ENCODE measurements around the gene DMBT1.
"Not testable (repeated sequence)": the region's sequence is repeated elsewhere in the genome, so short reads cannot be mapped to it uniquely, and the experiment has no call there.

Gene DMBT1

DNA sequence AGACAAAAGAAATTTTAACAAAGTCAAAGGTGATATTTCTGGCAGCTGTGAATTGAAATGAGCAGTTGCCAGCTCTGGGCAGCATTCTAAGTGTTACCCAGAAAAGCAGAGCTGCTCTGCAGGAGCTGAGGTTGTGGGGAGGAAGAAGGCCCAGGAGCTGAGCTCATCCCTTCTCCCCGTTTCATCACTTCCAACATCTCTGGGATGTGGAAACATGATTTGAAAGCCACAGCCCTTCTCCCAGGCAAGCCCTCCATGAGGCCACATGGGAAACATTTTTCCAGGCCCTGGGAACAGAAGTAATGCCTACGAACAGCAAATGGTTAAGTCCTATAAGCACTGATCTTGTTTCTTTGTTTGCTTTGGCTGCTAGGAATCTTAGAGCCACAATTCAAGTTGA, 10.9 kb upstream of the DMBT1 start:
- no peak for DNase-seq

DNA sequence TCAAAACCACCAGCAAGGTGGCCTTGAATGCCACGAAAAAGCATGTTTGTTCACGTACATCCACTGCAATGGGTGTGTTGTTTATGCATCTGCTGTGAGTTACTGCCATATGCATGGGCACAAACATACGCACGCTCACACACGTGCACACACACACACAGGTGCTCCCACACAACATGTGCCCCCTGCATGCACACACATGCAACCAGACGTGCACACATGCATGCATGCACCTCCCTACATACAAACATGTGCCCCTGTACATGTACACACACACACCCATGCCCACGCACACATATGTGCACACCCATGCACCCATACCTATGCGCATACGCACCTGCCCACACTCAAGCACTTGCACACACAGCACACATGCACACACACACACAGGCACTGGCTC, 10.1 kb upstream of the DMBT1 start:
- DNase-seq: no peak

DNA sequence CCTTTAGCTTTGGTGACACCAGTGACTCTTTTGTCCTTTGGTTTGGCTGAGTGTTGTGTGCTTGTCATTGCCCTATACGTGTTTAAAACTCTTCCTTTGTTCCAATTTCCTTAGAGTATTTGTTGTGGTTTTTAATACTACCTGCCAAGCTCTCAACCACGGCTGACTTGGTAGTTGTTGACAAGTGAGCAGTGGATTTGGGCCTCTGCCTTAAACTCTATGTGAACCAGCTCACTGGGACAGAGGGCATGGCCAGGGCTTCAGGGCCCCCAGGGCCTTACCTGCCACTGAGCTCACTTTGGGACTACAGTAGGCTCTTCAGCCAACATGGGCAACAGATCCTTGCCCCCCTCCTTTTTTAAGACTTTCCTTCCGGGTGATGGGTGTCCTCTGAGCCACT, 9.6 kb upstream of the DMBT1 start:
- no peak for DNase-seq

DNA sequence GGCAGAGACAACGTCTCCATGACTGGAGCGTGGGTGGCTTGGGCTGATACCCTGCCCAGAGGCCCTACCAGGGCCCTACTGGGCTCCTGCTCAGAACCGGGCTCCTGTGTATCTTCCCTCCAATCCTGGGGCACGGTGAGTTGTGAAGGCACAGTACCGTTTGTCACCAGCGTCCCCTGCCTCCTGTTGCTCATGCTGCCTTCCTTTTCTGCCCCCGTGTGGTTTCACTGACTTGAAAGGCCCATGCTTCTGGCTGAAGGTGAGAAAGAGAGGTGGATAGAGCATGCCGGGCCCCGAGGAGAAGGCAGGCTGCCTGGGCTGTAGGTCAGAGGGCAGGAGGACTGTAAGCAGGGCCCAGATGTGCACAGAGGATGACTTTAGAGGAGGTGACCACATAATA, 9.1 kb upstream of the DMBT1 start:
- DNase-seq: no peak

DNA sequence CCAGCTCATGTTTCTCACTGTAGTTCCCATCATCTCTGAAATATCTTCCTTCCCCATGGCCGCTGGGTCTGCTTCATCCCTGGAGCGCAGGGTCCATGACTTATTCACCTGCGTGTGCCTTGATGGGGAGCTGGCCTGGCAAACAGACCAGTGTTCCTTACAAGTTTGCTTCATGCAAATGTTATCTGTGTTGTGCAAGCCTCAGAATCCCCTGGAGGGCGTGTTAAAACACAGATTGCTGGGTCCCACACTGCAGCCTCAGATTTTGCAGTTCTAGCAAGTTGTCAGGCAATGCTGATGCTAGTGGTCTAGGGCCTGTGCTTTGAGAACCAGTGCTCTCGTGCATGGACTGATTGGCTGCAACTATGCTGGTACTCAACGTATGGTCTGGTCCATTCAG, 7.2 kb upstream of the DMBT1 start:
- DNase-seq: no peak

DNA sequence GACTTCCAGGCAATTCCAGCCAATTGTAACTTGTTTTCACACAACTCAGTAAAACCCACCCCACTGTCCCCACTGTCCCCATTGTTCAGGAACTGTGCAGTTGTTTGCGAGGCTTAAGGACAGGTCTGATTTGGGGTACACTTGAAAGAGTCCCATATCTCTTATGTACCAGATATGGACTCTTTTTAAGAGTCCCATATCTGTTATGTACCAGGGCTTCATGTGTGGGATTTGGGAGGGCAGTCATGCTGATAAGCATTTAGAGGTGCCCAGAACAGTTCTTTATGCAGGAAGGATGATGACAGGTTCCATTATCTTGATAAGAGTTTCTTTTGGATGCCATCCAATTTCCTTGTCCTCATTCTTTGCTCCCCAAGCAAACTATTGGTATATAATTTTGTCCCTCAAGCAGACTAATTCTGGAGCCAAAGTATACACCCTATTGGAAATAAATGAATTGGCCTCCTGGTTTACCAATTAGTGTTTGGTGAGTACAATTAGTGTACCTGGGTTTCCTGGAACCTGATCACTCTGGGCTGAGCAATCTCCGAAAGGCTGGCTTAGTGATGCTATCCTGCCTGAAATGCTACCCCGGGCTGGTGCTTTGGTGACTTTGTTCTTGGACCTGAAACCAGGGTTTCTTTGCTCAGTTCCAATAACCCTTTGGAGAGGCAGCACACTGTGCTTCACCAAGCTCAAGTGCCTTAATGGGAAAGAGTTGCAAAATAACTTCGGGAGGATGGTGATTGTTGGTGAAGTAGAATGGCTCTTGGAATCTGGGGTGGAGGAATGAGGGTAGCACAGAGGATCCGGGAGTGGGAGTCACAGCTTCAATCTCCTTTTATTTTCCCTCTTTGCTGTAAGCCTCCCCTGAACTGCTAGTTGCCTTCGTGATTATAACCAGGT, 6.2 kb upstream of the DMBT1 start:
- DNase-seq: no peak

DNA sequence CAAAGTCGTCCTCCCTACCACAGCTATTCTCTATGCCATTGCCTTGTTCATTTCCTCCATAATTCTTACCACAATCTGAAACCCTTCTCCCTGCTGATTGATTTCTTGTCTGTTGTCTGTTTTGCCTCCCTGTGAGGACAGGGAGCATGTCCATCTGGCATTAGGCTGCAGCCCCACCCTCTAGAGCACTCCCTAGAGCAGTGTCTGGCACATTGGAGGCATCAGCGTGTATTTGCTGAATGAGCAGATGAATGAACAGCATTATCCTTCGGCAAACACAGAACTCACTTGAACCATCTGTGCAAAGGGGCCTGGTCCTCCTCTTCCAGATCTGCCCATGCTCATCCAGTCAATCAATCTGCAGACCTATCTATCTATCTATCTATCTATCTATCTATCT, 5.1 kb upstream of the DMBT1 start:
- DNase-seq: no peak

DNA sequence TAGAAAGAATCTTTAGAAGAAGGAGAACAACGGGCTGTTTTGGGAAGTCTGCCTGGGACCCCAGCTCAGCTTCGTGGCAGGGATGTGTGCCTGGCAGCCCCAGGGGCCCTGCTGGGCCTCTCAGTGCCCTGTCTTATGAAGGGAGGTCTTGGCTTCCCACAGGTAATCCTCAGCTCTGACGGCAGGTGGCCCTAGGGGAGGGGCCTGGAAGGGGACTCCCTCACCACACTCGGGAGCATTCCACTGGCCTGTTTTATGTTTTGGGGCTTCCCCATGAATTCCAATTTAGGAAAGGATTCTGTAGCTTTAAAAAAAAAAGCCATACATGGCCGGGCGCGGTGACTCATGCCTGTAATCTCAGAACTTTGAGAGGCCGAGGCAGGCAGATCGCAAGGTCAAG, 3.0 kb upstream of the DMBT1 start:
- DNase-seq: no peak

DNA sequence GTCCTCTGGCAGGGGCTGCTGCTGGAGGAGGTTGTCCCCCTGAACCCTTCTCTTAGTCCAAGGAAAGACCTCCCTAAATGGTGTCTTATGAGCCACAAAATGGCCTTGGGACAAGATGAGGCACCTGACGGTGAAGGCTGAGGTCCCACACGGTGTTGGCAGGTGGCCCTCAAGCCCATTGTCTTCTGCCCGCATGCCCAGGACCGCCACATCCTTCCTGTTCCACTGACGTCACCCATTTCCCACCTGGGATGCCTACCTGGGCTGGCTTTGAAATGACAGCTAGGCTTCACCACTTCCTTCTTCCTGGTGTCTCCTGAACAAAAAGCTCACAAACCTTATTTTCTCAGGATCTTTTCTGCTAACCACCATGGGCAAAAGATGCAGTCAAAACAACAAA, 2.1 kb upstream of the DMBT1 start:
- DNase-seq: no peak

DNA sequence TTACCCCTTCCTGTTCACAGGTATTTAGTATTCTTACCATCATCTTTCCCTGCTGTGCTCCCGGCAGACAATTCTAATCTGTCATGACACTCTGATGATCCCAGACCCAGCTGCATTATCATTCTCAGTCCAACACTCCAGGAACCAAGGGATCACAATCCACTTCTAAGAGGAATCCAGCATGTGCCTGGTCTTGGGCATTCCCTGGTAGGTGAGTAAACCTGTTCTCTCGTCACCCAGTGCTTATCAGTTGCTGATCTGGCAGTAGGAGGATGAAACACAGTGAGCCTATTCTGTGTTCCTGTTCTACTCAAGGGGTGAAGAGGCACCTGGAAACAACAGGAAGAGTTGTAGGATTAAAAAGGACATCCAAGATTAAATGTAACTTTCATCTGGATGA, 1.3 kb upstream of the DMBT1 start:
- DNase-seq: no peak

DNA sequence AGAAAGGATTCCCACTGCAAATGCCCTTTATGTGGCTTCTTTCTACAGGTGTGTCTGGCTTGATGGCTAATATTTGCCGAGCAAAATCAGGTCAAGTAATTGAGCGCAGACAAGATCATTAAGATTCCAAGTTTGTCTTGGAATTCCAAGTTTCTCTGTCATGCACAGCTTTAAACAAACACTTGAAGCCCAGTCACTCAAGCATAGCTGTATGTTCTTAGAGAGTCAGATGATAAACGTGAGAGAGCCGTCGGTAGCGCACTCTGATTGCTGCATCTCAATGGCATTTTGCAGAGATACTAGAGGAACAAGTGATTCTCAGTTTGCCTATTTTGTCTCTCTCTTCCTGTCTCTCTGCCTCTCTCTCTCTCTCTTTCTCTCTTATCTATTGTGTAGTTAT, 658 bp downstream of the DMBT1 start:
- DNase-seq: no peak

DNA sequence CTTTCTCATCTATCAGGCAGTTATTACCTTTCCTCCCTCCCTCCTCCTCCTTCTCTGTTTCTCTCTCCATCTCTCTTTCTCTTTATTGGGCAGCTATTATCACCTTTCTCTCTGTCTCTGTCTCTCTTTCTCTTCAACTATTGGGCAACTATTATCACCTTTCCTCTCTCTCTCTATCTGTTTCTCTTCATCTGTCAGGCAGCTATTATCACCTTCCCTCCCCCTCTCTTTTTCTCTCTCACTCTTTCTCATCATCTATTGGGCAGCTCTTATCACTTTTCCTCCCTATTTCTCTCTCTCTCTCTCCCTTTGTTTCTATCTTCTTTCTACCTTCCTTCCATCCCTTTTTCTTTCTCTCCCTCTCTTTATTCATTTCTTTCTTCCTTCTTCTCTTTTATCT, 1.2 kb downstream of the DMBT1 start:
- DNase-seq: no peak

DNA sequence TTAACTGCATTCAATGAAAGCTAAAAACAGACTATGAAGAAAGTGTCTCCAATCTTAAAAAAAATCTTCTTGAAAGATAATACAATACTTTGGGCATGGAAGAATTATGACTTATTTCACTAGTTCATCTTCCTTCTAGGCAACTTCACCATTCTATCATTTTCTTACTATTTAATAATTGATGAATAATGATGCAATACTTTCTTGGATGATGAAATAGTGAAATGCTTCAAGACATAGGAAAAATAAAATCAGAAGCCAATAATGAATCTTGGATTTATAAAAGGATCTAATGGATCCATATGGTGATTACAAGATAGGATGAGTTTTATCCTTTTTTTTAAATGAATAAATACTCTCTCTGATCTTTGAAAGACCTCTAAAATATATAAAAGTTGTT, 4.4 kb downstream of the DMBT1 start:
- DNase-seq: no peak

DNA sequence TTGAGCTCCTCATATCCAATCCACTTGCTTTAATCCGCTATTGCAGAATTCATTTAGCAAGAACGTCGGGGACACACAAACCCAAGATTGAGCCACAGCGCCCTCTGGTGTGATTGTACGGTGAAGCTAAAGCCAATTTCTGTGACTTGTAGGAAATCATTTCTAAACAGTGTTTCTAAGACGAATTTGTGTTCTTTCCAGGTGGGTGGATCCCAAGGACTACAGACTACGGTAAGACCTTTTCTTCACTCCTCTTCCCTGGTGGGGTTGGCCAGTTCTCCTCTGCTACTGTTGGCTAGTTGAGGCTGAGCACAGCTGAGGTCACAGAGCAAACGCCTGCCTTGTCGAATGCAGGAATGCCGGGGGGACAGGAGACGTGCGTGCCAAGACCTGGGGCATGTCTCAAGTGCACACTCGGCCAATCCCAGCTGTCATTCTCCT, 5.2 kb downstream of the DMBT1 start:
- DNase-seq: peak; percentile 81

DNA sequence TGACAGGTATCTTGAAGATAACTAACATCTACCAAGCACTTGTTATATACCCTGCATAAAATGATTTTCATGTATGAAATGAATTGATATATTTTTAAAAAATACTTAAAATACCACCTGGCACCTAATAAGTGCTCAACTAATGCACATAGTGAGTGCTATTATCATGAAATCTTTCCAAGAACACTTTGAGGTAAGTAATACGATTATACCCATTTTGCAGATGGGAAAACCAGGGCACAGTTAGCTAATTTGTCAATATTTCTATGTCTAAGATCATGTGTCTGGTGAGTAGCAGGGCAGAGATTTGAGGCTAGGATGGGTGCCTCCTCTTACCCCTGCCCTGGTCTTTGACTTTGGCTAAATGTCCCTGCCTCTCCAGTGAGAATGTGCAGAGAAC, 6.1 kb downstream of the DMBT1 start:
- no peak for DNase-seq

DNA sequence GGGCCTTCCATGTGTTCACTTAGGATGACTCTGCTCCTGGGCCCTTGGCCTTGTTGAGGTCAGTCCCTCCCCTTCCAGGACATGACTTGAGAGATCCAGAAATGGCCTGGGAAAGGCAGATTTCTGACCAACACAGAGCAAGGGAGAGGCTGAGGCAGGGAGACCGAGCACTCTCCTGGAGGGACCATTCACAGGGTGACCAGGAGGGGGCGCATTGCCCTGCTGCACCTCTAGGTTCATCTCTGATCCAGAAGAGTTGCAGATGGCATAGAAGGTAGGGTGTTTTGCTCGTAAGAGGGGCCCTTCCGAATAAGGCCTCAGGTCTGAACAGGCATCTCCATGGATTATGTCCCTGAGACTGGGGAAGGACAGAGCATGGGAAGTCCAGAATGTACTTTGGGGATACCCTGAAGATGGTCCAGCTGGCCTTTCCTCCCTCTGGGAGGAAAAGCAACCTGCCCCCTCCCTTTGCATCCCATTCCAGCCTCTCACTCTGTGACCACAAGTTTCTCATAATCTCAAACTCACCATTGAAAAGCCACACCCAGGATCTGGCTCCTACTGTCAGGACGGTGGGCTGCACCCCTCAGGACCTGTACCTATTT, 6.6 kb downstream of the DMBT1 start:
- peak; percentile 19 to 26 for DNase-seq

DNA sequence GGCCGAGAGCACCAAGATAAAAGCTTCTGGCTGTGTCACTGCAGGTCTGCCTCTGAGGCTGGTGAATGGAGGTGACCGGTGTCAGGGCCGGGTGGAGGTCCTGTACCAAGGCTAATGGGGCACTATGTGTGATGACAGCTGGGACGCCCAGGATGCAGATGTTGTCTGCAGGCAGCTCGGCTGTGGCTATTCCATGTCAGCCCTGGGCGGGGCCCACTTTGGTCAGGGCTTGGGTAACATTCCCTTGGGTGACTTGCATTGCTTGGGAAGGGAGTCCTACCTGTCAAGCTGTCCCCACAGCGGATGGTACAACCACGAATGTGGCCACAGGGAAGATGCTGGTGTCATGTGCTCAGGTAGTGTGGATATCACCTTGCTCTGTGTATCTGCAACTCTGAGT, 8.0 kb downstream of the DMBT1 start:
- no peak for DNase-seq

DNA sequence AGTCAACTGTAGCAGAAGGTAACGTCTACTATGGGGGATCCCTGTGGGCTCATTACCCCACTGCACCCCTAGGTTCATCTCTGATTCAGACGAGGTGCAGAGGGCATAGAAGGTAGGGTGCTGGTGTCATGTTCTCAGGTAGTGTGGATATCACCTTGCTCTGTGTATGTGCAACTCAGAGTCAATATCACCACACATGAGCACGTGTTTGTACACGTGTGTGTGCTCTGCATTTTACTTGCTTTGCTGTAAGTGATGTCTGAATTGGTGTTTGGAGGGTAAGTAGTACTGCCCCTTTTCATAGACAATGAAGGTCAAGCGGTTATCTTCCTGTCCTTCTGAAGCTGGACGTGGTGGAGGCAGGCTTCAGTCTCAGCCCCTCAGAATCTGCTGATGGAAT, 10.4 kb downstream of the DMBT1 start:
- no peak for DNase-seq

DNA sequence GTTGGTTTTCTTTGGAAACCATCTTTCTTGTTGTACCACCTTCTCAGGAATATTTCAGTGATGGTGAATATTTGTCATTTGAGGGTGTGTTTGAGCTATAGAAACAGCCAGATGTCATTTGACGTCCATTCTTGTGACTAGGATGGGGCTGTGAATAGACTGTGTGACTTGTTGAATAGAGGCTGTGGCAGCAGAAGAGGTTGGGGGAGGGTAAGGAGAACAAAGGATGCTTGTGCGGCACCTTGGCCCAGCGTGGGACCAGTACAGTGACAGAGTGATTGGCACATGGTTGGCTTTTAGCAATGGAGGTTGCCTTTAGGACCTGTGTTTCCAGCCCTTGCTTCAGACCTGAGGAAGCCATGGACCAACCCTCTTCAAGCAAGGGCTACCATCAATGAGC, 11.3 kb downstream of the DMBT1 start:
- no peak for DNase-seq

DNA sequence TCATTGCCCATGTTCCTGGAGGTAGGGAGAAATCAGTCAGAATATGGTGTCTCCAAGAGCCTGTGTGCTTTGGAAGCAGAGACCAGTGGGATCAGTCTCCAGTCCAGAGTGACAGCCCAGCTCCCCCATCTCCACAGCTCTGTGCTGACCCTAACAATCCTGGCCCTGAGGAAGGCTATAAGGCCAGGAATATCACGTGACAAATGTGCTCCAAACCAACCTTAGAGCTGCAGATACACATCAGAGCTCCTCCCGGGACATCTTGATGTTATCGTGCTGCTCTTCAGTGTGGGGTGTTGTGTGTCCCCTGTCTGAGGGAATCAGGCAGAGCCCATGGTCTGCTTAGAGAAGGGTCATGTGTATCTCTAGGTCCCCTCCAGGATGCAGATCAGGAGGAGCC, 15.2 kb downstream of the DMBT1 start:
- DNase-seq: no peak

DNA sequence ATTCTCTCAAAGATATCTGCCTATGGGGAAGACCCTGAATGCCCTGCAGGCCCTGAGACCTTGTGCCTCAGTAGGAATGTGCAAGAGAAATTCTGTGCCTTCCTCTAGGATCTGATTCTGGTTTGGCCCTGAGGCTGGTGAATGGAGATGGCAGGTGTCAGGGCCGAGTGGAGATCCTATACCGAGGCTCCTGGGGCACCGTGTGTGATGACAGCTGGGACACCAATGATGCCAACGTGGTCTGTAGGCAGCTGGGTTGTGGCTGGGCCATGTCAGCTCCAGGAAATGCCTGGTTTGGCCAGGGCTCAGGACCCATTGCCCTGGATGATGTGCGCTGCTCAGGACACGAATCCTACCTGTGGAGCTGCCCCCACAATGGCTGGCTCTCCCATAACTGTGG, 15.7 kb downstream of the DMBT1 start:
- no peak for DNase-seq

DNA sequence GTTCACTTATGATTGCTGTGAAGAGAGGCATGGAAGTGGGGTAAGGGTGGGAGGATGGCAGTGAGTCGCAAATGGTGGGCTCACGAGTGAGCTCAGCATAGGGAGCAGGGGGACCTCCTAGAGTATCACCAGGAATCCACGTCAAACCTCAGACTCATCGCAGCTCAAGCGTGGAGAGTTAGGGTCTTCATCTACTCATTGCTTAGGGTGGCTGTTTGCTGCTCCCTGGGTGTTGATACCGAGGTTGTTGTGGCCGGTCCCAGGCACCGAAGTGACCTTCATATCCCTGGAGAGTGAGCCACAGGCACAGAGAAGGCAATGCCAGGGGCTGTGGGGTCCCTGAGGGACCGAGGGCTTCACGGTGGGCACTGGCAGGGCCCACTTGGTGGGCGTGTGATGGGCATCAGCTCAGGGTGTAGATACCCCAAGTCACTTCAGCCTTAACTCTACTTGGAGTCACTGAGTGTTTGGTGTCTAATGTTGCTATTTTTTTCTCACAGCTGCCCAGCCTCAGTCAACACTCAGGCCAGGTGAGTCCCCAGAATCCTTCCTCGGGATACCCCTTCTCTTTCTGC, 16.8 kb downstream of the DMBT1 start:
- DNase-seq: no peak

DNA sequence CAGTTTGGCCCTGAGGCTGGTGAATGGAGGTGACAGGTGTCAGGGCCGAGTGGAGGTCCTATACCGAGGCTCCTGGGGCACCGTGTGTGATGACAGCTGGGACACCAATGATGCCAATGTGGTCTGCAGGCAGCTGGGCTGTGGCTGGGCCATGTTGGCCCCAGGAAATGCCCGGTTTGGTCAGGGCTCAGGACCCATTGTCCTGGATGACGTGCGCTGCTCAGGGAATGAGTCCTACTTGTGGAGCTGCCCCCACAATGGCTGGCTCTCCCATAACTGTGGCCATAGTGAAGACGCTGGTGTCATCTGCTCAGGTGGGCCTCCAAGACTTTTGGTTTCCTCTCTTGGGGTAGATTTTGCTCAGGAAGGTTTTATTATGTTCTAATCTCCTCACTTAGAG, 25.5 kb downstream of the DMBT1 start:
- not testable (repeated sequence) for DNase-seq

DNA sequence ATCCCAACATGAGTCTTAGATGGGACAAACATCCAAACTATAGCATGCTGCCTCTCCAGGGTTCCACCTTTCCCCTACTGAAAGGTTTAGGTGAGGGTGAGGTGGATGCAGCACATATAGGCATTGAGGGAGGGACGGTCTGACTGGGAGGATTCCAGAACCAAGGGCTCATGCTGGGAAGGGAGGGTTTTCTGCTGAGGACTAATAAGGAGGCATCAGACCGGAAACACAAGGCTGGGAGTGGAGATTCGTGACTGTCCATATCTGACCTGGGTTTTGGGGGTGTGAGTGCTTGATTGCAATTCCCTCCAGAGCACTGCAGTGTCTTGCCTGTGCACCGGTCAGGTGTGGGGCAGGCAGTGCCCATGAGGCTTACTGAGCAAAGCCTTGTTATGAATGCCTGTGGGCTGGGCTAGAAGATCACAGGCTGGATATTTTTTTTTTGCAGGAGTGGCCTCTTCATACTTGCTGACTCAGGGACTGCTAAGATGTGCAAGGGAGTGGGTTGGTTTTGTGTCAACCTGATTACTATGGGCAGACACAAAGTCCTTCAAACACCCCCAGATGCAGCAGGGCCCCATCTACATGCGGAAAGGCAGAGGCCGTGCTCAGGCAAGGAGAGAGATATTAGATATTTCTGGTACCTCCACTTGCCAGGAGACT, 26.7 kb downstream of the DMBT1 start:
- no peak for DNase-seq

All from inflammatory macrophage (primary cell).